Mucosa of descending colon (tissue), 3 donors: ENCODE measurements around the gene NAPB. TPM values are rescaled to one million over a fixed set of nuclear protein-coding genes. Genes with fewer than 3 reads are reported as not detected.

Experiments
- ATAC-seq: fragments of 200-7000 bp; cut with Tn5 transposase; one replicate; pipeline ENCODE4 v1.9.1; 2020; ENCODE audit warnings: mild to moderate bottlenecking, moderate library complexity
- DNase-seq, 3 donors: peaks; one replicate each; pipeline ENCODE4 v3.0.0-alpha.2; 2020
- H3K36me3 ChIP-seq: fragments of 200-600 bp; one replicate; pipeline ENCODE4 v1.8.0; 2021; ENCODE audit warnings: low read depth, mild to moderate bottlenecking
- H3K4me1 ChIP-seq: fragments of 200-600 bp; one replicate; pipeline ENCODE4 v1.8.0; 2021; ENCODE audit warnings: low read depth, mild to moderate bottlenecking
- H3K4me3 ChIP-seq: fragments of 200-600 bp; one replicate; pipeline ENCODE4 v1.8.0; 2021; ENCODE audit warnings: mild to moderate bottlenecking
- H3K9me3 ChIP-seq: fragments of 200-600 bp; one replicate; pipeline ENCODE4 v1.8.0; 2021; ENCODE audit warnings: mild to moderate bottlenecking
- intact Hi-C, 2 donors: fragments of 100-400 bp; cut with DNase I in 1 of 2; cut with micrococcal nuclease in 1 of 2; formaldehyde crosslinking; loops; one replicate each; pipeline versions ENCODE4 v1.11.0 to v1.11.1; 2022; cut with DNase I, micrococcal nuclease
- total RNA-seq, 3 donors: library from RNA; stranded (reverse); fragmentation: NEBNext Ultra II Directional in 2 of 3; extraction: Animal tissue kit (Norgen Biotek cat#: 25700) in 2 of 3; gene quantifications; one replicate each; pipeline versions ENCODE4 v1.2.1 to v1.2.4, GENCODE V29; 2021 to 2023
- TF ChIP-seq, protein P1 (sequence below): fragments of 200-600 bp; IDR thresholded peaks from one replicate; pipeline ENCODE4 v1.8.0; 2022; ENCODE audit warnings: antibody characterized with exemption, mild to moderate bottlenecking
- donor health status: DM: no; HTN: no; CAD: no; lungs with moderate emphysema.
- donor health status: DM: no; HTN: no; CAD: no.
- donor health status: DM: no; HTN: yes; CAD: no.

Gene NAPB
- total RNA-seq, 3 donors from 2014 or later, result 8.2 to 22.8 (median 8.9) TPM

DNA sequence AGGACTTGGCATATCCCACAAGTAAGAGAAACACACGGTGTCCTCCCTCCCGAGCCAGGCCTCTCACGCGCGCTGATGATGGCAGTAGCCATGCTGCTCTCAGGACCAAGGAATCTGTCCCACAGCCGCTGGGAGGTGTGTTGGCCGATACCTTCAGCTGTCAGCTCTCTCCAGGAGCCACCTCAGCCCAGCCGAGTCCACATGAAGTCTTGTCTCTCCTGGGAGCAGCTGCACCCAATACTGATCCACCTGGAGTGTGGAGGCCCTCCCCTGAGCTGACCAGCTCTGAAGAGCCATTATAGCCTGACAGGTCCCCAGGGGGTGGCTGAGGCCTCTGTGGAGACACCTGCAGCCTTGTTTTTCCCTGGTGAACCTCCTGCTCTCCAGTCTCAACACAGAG lies 94.5 kb downstream of the NAPB start:
- TF ChIP-seq, protein P1, sequence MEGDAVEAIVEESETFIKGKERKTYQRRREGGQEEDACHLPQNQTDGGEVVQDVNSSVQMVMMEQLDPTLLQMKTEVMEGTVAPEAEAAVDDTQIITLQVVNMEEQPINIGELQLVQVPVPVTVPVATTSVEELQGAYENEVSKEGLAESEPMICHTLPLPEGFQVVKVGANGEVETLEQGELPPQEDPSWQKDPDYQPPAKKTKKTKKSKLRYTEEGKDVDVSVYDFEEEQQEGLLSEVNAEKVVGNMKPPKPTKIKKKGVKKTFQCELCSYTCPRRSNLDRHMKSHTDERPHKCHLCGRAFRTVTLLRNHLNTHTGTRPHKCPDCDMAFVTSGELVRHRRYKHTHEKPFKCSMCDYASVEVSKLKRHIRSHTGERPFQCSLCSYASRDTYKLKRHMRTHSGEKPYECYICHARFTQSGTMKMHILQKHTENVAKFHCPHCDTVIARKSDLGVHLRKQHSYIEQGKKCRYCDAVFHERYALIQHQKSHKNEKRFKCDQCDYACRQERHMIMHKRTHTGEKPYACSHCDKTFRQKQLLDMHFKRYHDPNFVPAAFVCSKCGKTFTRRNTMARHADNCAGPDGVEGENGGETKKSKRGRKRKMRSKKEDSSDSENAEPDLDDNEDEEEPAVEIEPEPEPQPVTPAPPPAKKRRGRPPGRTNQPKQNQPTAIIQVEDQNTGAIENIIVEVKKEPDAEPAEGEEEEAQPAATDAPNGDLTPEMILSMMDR, result no peak
- Histone ChIP-seq H3K4me1 (no peaks in the 10 kb centered on the region), H3K4me3 (no peak overlapping the region), H3K9me3 (no peaks in the 10 kb centered on the region), H3K36me3 (no peaks in the 10 kb centered on the region)
- intact Hi-C loops, result no loop called here
- no peak for DNase-seq
- ATAC-seq, result no peak

GRCh38 chr20:23325107-23325506 lies 96.2 kb downstream of the NAPB start:
- intact Hi-C loops, result no loop called here
- no peaks in the 10 kb centered on the region for H3K36me3 ChIP-seq
- H3K9me3 ChIP-seq, result no peaks in the 10 kb centered on the region
- ATAC-seq, result no peak
- H3K4me1 ChIP-seq, result no peaks in the 10 kb centered on the region
- no peak for DNase-seq
- TF ChIP-seq, protein P1, result no peak
- no peak overlapping the region for H3K4me3 ChIP-seq

Other genes starting within 250 kb of the NAPB start
- gene NXT1, start 70.7 kb downstream of the NAPB start, total RNA-seq, result 10 to 100 TPM in 2 of 3 donors, 1 to 10 TPM in 1; 9.9 to 12.9 (median 10.6) TPM
- 10 to 100 TPM in 1 of 3 donors, 1 to 10 TPM in 2; 5.8 to 16.2 (median 9.3) TPM for gene GZF1, start 59.3 kb downstream of the NAPB start, total RNA-seq
- not detected for gene CSTL1, start 18.2 kb upstream of the NAPB start, total RNA-seq
- gene CST11, start 31.4 kb upstream of the NAPB start, total RNA-seq, result not detected
- not detected for gene CST8, start 69.6 kb upstream of the NAPB start, total RNA-seq
- gene CST9L, start 147.0 kb upstream of the NAPB start, total RNA-seq, result not detected
- gene CST9, start 184.4 kb upstream of the NAPB start, total RNA-seq, result not detected
- 100 to 1,000 TPM; 763 to 916 (median 852) TPM for gene CST3, start 216.5 kb upstream of the NAPB start, total RNA-seq